HCT116 (cell line): ENCODE results near the gene GBE1. TPM values are rescaled to one million over a fixed set of nuclear protein-coding genes. Genes with fewer than 3 reads are reported as not detected.

Experiments used
- ATAC-seq: fragments of 200-7000 bp; cut with Tn5 transposase; 2 replicates; pipeline ENCODE4 v1.9.1; 2020; ENCODE audit warnings: mild to moderate bottlenecking, moderate library complexity
- BruUV-seq: library from RNA; stranded (reverse); fragments of 400-500 nt; replicated peaks from 2 replicates; lab custom pipeline; 2021; lab: Mats Ljungman, UMichigan
- CTCF ChIA-PET: fragments of 300-600 bp; sonication (Branson Sonifier 250); formaldehyde crosslinking; loops from one replicate; lab custom pipeline; 2021; ENCODE audit warnings: antibody characterized with exemption; lab: Charles Lee
- POLR2A ChIA-PET: fragments of 300-600, 350-600 bp; sonication (Branson Sonifier 250); formaldehyde crosslinking; loops from one replicate; lab custom pipeline; 2021; ENCODE audit warnings: antibody characterized with exemption; lab: Charles Lee
- RAD21 ChIA-PET, 2 experiments: fragments of 300-600 bp; sonication (Branson Sonifier 250); formaldehyde crosslinking; loops; one replicate each; lab custom pipeline; 2023; ENCODE audit warnings: low total read pairs in 2 of 2; ENCODE audit not compliant: uncharacterized antibody in 2 of 2, unreplicated experiment in 2 of 2, low non-redundant PET in 1 of 2; lab: Charles Lee
- DNase-seq: peaks from one replicate; pipeline ENCODE4 v3.0.0-alpha.2; 2010; ENCODE audit warnings: low read depth, low spot score
- H2AFZ ChIP-seq: fragments of 200-600 bp; shearing (Covaris generic), sonication (generic); 2 replicates; pipeline ENCODE4 v1.6.1; 2017; ENCODE audit warnings: low read depth, mixed run types, mixed read lengths, antibody characterized with exemption, low read length; ENCODE audit not compliant: poor library complexity, severe bottlenecking
- H3K27ac ChIP-seq: 2 replicates; pipeline ENCODE4 v1.5.1; 2012; ENCODE audit warnings: low read depth, low read length
- H3K27me3 ChIP-seq: fragments of 200-600 bp; sonication (generic); 2 replicates; pipeline ENCODE4 v1.6.1; 2016; ENCODE audit warnings: mixed run types, low read length, mixed read lengths; ENCODE audit not compliant: insufficient read depth
- H3K36me3 ChIP-seq, 2 experiments: fragments of 200-500 bp in 1 of 2; fragments of 200-600 bp in 1 of 2; sonication (Bioruptor generic) in 1 of 2; sonication (generic) in 1 of 2; 2 replicates each; pipeline versions ENCODE4 v1.5.1 to v1.6.1; 2014 to 2016; ENCODE audit warnings: low read length in 2 of 2, inconsistent platforms in 1 of 2, mixed read lengths in 1 of 2, mixed run types in 1 of 2; ENCODE audit not compliant: insufficient read depth in 2 of 2, control insufficient read depth in 1 of 2
- H3K4me1 ChIP-seq, 2 experiments: fragments of 200-600 bp in 1 of 2; sonication (generic) in 1 of 2; 2 replicates each; pipeline versions ENCODE4 v1.5.1 to v1.6.1; 2012 to 2017; ENCODE audit warnings: low read length in 2 of 2, inconsistent platforms in 1 of 2, mild to moderate bottlenecking in 1 of 2, mixed read lengths in 1 of 2, mixed run types in 1 of 2, moderate library complexity in 1 of 2; ENCODE audit not compliant: insufficient read depth in 2 of 2, control insufficient read depth in 1 of 2
- H3K4me2 ChIP-seq: fragments of 200-600 bp; sonication (generic); 2 replicates; pipeline ENCODE4 v1.6.1; 2017; ENCODE audit warnings: mixed run types, low read length, mixed read lengths
- H3K4me3 ChIP-seq, 2 experiments: fragments of 200-600 bp in 1 of 2; sonication (generic) in 1 of 2; replicated peaks in 1 of 2; 2 replicates each; pipeline ENCODE4 v1.5.1; 2011 to 2016; ENCODE audit warnings: low read length in 2 of 2, control low read depth in 1 of 2, low read depth in 1 of 2, mild to moderate bottlenecking in 1 of 2, mixed read lengths in 1 of 2, mixed run types in 1 of 2
- H3K79me2 ChIP-seq: fragments of 200-600 bp; sonication (generic); 2 replicates; pipeline ENCODE4 v1.6.1; 2017; ENCODE audit warnings: mild to moderate bottlenecking, mixed run types, low read length, moderate library complexity, mixed read lengths; ENCODE audit not compliant: insufficient read depth
- H3K9ac ChIP-seq: fragments of 200-600 bp; sonication (generic); 2 replicates; pipeline ENCODE4 v1.6.1; 2016; ENCODE audit warnings: low read length, mixed read lengths
- H3K9me2 ChIP-seq: fragments of 200-600 bp; sonication (generic), shearing (Covaris generic); 2 replicates; pipeline ENCODE4 v1.6.1; 2017; ENCODE audit warnings: mixed run types, mild to moderate bottlenecking, moderate library complexity; ENCODE audit not compliant: insufficient read depth
- H3K9me3 ChIP-seq, 2 experiments: fragments of 200-500 bp in 1 of 2; fragments of 200-600 bp in 1 of 2; sonication (Bioruptor generic) in 1 of 2; sonication (generic) in 1 of 2; 2 replicates each; pipeline ENCODE4 v1.6.1; 2014 to 2017; ENCODE audit warnings: low read length in 2 of 2, mixed read lengths in 2 of 2, inconsistent platforms in 1 of 2, low read depth in 1 of 2, mild to moderate bottlenecking in 1 of 2, mixed run types in 1 of 2, moderate library complexity in 1 of 2; ENCODE audit not compliant: control insufficient read depth in 1 of 2, insufficient read depth in 1 of 2
- H4K20me1 ChIP-seq: fragments of 200-600 bp; sonication (generic), shearing (Covaris generic); 2 replicates; pipeline ENCODE4 v1.6.1; 2017; ENCODE audit warnings: mixed run types, mild to moderate bottlenecking, moderate library complexity; ENCODE audit not compliant: insufficient read depth
- CBX3 ChIP-seq: IDR thresholded peaks from 2 replicates; pipeline ENCODE4 v1.6.1; 2012; ENCODE audit warnings: low read depth
- CTCF ChIP-seq, 3 experiments: fragments of 200-600 bp in 1 of 3; sonication (generic) in 1 of 3; IDR thresholded peaks in 2 of 3; conservative IDR thresholded peaks in 1 of 3; 2 replicates each; pipeline ENCODE4 v1.5.1; 2012 to 2017; ENCODE audit warnings: low read depth in 2 of 3, low read length in 2 of 3, antibody characterized with exemption in 1 of 3, borderline replicate concordance in 1 of 3, control low read depth in 1 of 3, mild to moderate bottlenecking in 1 of 3, mixed read lengths in 1 of 3, mixed run types in 1 of 3, moderate library complexity in 1 of 3; ENCODE audit not compliant: insufficient read depth in 1 of 3
- EGR1 ChIP-seq: IDR thresholded peaks from 2 replicates; pipeline ENCODE4 v1.6.1; 2012; ENCODE audit warnings: low read depth
- EZH2 ChIP-seq: fragments of 200-600 bp; sonication (generic); IDR thresholded peaks from 2 replicates; pipeline ENCODE4 v1.6.1; 2017; ENCODE audit warnings: antibody characterized with exemption, mixed run types
- EZH2phosphoT487 ChIP-seq: fragments of 200-600 bp; IDR thresholded peaks from 2 replicates; pipeline ENCODE4 v1.6.1; 2018; ENCODE audit warnings: antibody characterized with exemption, borderline replicate concordance
- JUND ChIP-seq: IDR thresholded peaks from 2 replicates; pipeline ENCODE4 v1.6.1; 2012
- MAX ChIP-seq: IDR thresholded peaks from 2 replicates; pipeline ENCODE4 v1.6.1; 2012
- SP1 ChIP-seq: IDR thresholded peaks from 2 replicates; pipeline ENCODE4 v1.6.1; 2012; ENCODE audit warnings: low read depth
- SRF ChIP-seq: IDR thresholded peaks from 2 replicates; pipeline ENCODE4 v1.6.1; 2012; ENCODE audit warnings: low read depth
- TCF7L2 ChIP-seq: IDR thresholded peaks from 2 replicates; pipeline ENCODE4 v1.7.0; 2011; ENCODE audit warnings: borderline replicate concordance, inconsistent platforms; ENCODE audit not compliant: insufficient read depth, insufficient read length; ENCODE audit errors: extremely low read depth
- YY1 ChIP-seq: IDR thresholded peaks from 2 replicates; pipeline ENCODE4 v1.6.1; 2011; ENCODE audit warnings: low read length, low read depth, moderate library complexity, mild to moderate bottlenecking; ENCODE audit not compliant: insufficient replicate concordance; ENCODE audit errors: extremely low read depth
- ZFX ChIP-seq: fragments of 450-650 bp; IDR thresholded peaks from 2 replicates; pipeline ENCODE4 v1.6.1; 2017
- ZNF274 ChIP-seq: fragments of 200-500 bp; sonication (Bioruptor generic); IDR thresholded peaks from 2 replicates; pipeline ENCODE4 v1.6.1; 2014; ENCODE audit warnings: mild to moderate bottlenecking, low read depth, low read length, inconsistent platforms
- intact Hi-C: fragments of 100-400 bp; cut with micrococcal nuclease; formaldehyde crosslinking; loops from 2 replicates; pipeline ENCODE4 v1.10.0; 2022
- total RNA-seq: library from RNA; stranded (reverse); gene quantifications from one replicate; pipeline ENCODE4 v1.2.1, GENCODE V29; 2021; ENCODE audit not compliant: unreplicated experiment
- TF ChIP-seq, protein P1 (sequence below): IDR thresholded peaks from 2 replicates; pipeline ENCODE4 v1.6.1; 2012; ENCODE audit warnings: low read depth
- TF ChIP-seq, protein P2 (sequence below): IDR thresholded peaks from 2 replicates; pipeline ENCODE4 v1.6.1; 2012

GBE1 gene
- total RNA-seq, 1 experiment from 2014 or later, result 27.7 TPM

- TF ChIP-seq CTCF (IDR thresholded peaks at IDR 0.05 in 2 of 3, conservative IDR thresholded peaks at IDR 0.05 in 1 of 3; ENCODE audit: borderline replicate concordance in 1 of 3, insufficient read depth in 1 of 3, low read depth in 2 of 3, low read length in 2 of 3) (no peak), JUND (no peak), SP1 (no peak), TCF7L2 (no peak)
Measured at GRCh38 chr3:81579744-81580143, 181.7 kb downstream of the GBE1 start (continued).

- H2AFZ ChIP-seq, result no peak overlapping the region
- CTCF ChIA-PET, result no interaction called here
Measured at GRCh38 chr3:81572201-81572756, 189.2 kb downstream of the GBE1 start.

More at GRCh38 chr3:81572201-81572756, 189.2 kb downstream of the GBE1 start:
- Histone ChIP-seq H3K4me3 (no peak overlapping the region), H3K9me3 (no peaks in the 10 kb centered on the region), H3K9me2 (no peaks in the 10 kb centered on the region), H3K27me3 (no peaks in the 10 kb centered on the region), H3K4me2 (no peak overlapping the region), H3K79me2 (no peaks in the 10 kb centered on the region), H3K27ac (no peak overlapping the region), H3K9ac (no peak overlapping the region), H4K20me1 (no peaks in the 10 kb centered on the region; the same call in 1 of the 2 replicates), H3K36me3 (no peaks in the 10 kb centered on the region), H3K4me1 (no peaks in the 10 kb centered on the region)
- no peak for ATAC-seq
- TF ChIP-seq EZH2phosphoT487, result no peak
- TF ChIP-seq ZNF274, result no peak
- no peak for TF ChIP-seq SRF
- TF ChIP-seq JUND, result no peak
- no peak for TF ChIP-seq SP1
- no peak for TF ChIP-seq ZFX
- TF ChIP-seq CTCF (IDR thresholded peaks at IDR 0.05 in 2 of 3, conservative IDR thresholded peaks at IDR 0.05 in 1 of 3; ENCODE audit: borderline replicate concordance in 1 of 3, insufficient read depth in 1 of 3, low read depth in 2 of 3, low read length in 2 of 3), result no peak
- TF ChIP-seq, protein P1, sequence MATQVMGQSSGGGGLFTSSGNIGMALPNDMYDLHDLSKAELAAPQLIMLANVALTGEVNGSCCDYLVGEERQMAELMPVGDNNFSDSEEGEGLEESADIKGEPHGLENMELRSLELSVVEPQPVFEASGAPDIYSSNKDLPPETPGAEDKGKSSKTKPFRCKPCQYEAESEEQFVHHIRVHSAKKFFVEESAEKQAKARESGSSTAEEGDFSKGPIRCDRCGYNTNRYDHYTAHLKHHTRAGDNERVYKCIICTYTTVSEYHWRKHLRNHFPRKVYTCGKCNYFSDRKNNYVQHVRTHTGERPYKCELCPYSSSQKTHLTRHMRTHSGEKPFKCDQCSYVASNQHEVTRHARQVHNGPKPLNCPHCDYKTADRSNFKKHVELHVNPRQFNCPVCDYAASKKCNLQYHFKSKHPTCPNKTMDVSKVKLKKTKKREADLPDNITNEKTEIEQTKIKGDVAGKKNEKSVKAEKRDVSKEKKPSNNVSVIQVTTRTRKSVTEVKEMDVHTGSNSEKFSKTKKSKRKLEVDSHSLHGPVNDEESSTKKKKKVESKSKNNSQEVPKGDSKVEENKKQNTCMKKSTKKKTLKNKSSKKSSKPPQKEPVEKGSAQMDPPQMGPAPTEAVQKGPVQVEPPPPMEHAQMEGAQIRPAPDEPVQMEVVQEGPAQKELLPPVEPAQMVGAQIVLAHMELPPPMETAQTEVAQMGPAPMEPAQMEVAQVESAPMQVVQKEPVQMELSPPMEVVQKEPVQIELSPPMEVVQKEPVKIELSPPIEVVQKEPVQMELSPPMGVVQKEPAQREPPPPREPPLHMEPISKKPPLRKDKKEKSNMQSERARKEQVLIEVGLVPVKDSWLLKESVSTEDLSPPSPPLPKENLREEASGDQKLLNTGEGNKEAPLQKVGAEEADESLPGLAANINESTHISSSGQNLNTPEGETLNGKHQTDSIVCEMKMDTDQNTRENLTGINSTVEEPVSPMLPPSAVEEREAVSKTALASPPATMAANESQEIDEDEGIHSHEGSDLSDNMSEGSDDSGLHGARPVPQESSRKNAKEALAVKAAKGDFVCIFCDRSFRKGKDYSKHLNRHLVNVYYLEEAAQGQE, result no peak
- TF ChIP-seq YY1, result no peak
- TF ChIP-seq EGR1, result no peak
- no peak for TF ChIP-seq MAX
- TF ChIP-seq CBX3, result no peak
- no peak for TF ChIP-seq EZH2
- TF ChIP-seq, protein P2, sequence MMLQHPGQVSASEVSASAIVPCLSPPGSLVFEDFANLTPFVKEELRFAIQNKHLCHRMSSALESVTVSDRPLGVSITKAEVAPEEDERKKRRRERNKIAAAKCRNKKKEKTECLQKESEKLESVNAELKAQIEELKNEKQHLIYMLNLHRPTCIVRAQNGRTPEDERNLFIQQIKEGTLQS, result no peak
- BruUV-seq, result no TSS peak
- intact Hi-C loops, result no loop called here
- no peak for DNase-seq
- ChIA-PET POLR2A (no interaction called here), RAD21 (no interaction called here)
